K562 (cell line): ENCODE data around the gene ZSCAN21. TPM values are rescaled to one million over a fixed set of nuclear protein-coding genes. Genes with fewer than 3 reads are reported as not detected.

ENCODE experiments used
- ILK ChIP-seq: fragments of 450-650 bp; IDR thresholded peaks from 2 replicates; pipeline ENCODE4 v1.6.1; 2016; ENCODE audit warnings: missing genetic modification characterization, low read depth, mild to moderate bottlenecking, missing compliant biosample characterization, moderate library complexity, borderline replicate concordance
- MEF2D ChIP-seq: conservative IDR thresholded peaks from 2 replicates; pipeline ENCODE4 v1.6.1; 2016; ENCODE audit warnings: low read depth, missing genetic modification characterization, missing compliant biosample characterization
- MTA3 ChIP-seq: fragments of 450-650 bp; formaldehyde crosslinking; IDR thresholded peaks from 2 replicates; pipeline ENCODE4 v1.6.1; 2017; ENCODE audit warnings: mild to moderate bottlenecking, borderline replicate concordance
- RBFOX2 ChIP-seq: fragments of 200-400 bp; formaldehyde crosslinking; IDR thresholded peaks from 2 replicates; pipeline ENCODE4 v1.6.1; 2017; ENCODE audit warnings: low read depth, mild to moderate bottlenecking, low read length, moderate library complexity
- RCOR1 ChIP-seq, 2 experiments: IDR thresholded peaks; 2 replicates each; pipeline ENCODE4 v1.6.1; 2012; ENCODE audit warnings: low read depth in 2 of 2, low read length in 2 of 2, borderline replicate concordance in 1 of 2, improper control_type of control experiment in 1 of 2
- SMARCB1 ChIP-seq: IDR thresholded peaks from 2 replicates; pipeline ENCODE4 v1.6.1; 2011; ENCODE audit warnings: improper control_type of control experiment, low read depth; ENCODE audit not compliant: insufficient read length
- SREBF2 ChIP-seq: sonication (generic); formaldehyde crosslinking; IDR thresholded peaks from 2 replicates; pipeline ENCODE4 v1.4.0; 2020; ENCODE audit warnings: mild to moderate bottlenecking, missing genetic modification reagents
- SRSF1 ChIP-seq: fragments of 200-400 bp; formaldehyde crosslinking; IDR thresholded peaks from 2 replicates; pipeline ENCODE4 v1.6.1; 2017; ENCODE audit warnings: mild to moderate bottlenecking, low read depth, low read length, moderate library complexity
- SRSF3 ChIP-seq: fragments of 200-400 bp; formaldehyde crosslinking; IDR thresholded peaks from 2 replicates; pipeline ENCODE4 v1.6.1; 2016; ENCODE audit warnings: mild to moderate bottlenecking, low read length, moderate library complexity; ENCODE audit not compliant: insufficient read depth
- SUPT5H ChIP-seq: fragments of 450-650 bp; IDR thresholded peaks from 2 replicates; pipeline ENCODE4 v1.6.1; 2016
- ZNF644 ChIP-seq: fragments of 200-800 bp; sonication (Bioruptor generic); IDR thresholded peaks from 2 replicates; pipeline ENCODE4 v1.6.1; 2016; ENCODE audit warnings: low read depth, missing genetic modification characterization, missing compliant biosample characterization
- polyA plus RNA-seq, 8 experiments: library from polyadenylated mRNA; depleted of rRNA in 4 of 8; stranded (reverse) in 5 of 8; unstranded in 3 of 8; fragments of >200 nt; fragmentation: Nextera tagmentation in 2 of 8; fragmentation: Illumina TruSeq in 1 of 8; extraction: Ambion mirVana in 2 of 8; extraction: Trizol in 1 of 8; gene quantifications; 2 replicates each; pipeline versions ENCODE4 v1.2.1 to v1.2.3, GENCODE V29; 2011 to 2014; ENCODE audit warnings: inconsistent platforms in 1 of 8, missing spikeins in 1 of 8
- total RNA-seq, 7 experiments: library from RNA; depleted of rRNA in 6 of 7; stranded (reverse); fragments of >200 nt in 6 of 7; fragmentation: Illumina TruSeq in 2 of 7; extraction: Trizol in 2 of 7; gene quantifications; 2 replicates each; pipeline versions ENCODE4 v1.2.1 to v1.2.3, GENCODE V29; 2011 to 2021; ENCODE audit warnings: low replicate concordance in 1 of 7
- TF ChIP-seq, protein P1 (sequence below): fragments of 200-400 bp; formaldehyde crosslinking; IDR thresholded peaks from 2 replicates; pipeline ENCODE4 v1.6.1; 2017; ENCODE audit warnings: mild to moderate bottlenecking, low read depth, low read length, moderate library complexity
- TF ChIP-seq, protein P2 (sequence below): fragments of 250-450 bp; sonication (Bioruptor Pico); IDR thresholded peaks from 2 replicates; pipeline ENCODE4 v1.6.1; 2021; ENCODE audit warnings: mild to moderate bottlenecking
- TF ChIP-seq, protein P3 (sequence below): fragments of 450-650 bp; formaldehyde crosslinking; conservative IDR thresholded peaks from 2 replicates; pipeline ENCODE4 v1.4.0; 2022; ENCODE audit warnings: mild to moderate bottlenecking, missing genetic modification characterization
- TF ChIP-seq, protein P4 (sequence below): sonication (generic); formaldehyde crosslinking; IDR thresholded peaks from 2 replicates; pipeline ENCODE4 v1.8.1; 2023; ENCODE audit warnings: mild to moderate bottlenecking, missing genetic modification reagents
- TF ChIP-seq, protein P5 (sequence below), 2 experiments: fragments of 250-450 bp in 1 of 2; fragments of 450-650 bp in 1 of 2; sonication (Bioruptor Pico) in 1 of 2; IDR thresholded peaks; 2 replicates each; pipeline versions ENCODE4 v1.6.1 to v1.8.0; 2016 to 2021; ENCODE audit warnings: mild to moderate bottlenecking in 2 of 2, moderate library complexity in 2 of 2, missing compliant biosample characterization in 1 of 2, missing genetic modification characterization in 1 of 2
- TF ChIP-seq, protein P6 (sequence below), 2 experiments: fragments of 450-650 bp in 1 of 2; IDR thresholded peaks; 2 replicates each; pipeline ENCODE4 v1.6.1; 2011 to 2017; ENCODE audit warnings: low read depth in 2 of 2, antibody characterized with exemption in 1 of 2, borderline replicate concordance in 1 of 2, low read length in 1 of 2, mild to moderate bottlenecking in 1 of 2, mixed read lengths in 1 of 2; ENCODE audit not compliant: control insufficient read depth in 1 of 2

ZSCAN21 gene
- total and polyA plus RNA-seq, 9 of the 15 experiments (the other 6 are each of a cell fraction or from before 2014, with no cell fraction given): 5.9 to 15.5 (median 13.2) TPM

DNA sequence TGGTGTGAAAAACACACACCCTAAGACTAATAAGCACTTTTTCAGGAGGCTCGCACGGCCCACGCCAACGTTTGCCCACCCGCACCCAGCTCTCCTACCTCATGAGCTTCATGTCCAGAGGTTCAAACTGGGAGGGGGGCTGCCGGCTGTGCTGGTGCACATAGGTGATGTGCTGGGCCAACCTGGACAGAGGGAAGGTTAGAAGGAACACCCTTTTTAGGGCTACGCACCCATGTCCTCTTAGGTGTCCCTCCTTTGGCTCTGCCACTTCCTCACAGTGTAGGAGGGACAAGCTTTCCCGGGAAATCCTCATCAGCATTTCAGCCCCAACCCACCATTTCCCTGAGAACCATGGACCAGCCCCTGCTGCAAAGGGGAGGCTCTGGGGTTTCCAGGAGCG, 45.7 kb downstream of the ZSCAN21 start (continued):
- TF ChIP-seq, protein P1, sequence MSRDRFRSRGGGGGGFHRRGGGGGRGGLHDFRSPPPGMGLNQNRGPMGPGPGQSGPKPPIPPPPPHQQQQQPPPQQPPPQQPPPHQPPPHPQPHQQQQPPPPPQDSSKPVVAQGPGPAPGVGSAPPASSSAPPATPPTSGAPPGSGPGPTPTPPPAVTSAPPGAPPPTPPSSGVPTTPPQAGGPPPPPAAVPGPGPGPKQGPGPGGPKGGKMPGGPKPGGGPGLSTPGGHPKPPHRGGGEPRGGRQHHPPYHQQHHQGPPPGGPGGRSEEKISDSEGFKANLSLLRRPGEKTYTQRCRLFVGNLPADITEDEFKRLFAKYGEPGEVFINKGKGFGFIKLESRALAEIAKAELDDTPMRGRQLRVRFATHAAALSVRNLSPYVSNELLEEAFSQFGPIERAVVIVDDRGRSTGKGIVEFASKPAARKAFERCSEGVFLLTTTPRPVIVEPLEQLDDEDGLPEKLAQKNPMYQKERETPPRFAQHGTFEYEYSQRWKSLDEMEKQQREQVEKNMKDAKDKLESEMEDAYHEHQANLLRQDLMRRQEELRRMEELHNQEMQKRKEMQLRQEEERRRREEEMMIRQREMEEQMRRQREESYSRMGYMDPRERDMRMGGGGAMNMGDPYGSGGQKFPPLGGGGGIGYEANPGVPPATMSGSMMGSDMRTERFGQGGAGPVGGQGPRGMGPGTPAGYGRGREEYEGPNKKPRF: no peak
- no peak for TF ChIP-seq SMARCB1
- no peak for TF ChIP-seq ILK
- no peak for TF ChIP-seq SRSF3
- TF ChIP-seq, protein P2, sequence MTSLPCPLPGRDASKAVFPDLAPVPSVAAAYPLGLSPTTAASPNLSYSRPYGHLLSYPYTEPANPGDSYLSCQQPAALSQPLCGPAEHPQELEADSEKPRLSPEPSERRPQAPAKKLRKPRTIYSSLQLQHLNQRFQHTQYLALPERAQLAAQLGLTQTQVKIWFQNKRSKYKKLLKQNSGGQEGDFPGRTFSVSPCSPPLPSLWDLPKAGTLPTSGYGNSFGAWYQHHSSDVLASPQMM (CRISPR knock-in tag): no peak
- TF ChIP-seq, protein P3, sequence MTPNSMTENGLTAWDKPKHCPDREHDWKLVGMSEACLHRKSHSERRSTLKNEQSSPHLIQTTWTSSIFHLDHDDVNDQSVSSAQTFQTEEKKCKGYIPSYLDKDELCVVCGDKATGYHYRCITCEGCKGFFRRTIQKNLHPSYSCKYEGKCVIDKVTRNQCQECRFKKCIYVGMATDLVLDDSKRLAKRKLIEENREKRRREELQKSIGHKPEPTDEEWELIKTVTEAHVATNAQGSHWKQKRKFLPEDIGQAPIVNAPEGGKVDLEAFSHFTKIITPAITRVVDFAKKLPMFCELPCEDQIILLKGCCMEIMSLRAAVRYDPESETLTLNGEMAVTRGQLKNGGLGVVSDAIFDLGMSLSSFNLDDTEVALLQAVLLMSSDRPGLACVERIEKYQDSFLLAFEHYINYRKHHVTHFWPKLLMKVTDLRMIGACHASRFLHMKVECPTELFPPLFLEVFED (CRISPR knock-in tag): no peak
- TF ChIP-seq SREBF2 (CRISPR knock-in tag): no peak
- no peak for TF ChIP-seq MEF2D
- TF ChIP-seq RCOR1 (IDR thresholded peaks at IDR 0.05; ENCODE audit: borderline replicate concordance in 1 of 2, low read depth in 2 of 2, low read length in 2 of 2): no peak
- TF ChIP-seq, protein P4, sequence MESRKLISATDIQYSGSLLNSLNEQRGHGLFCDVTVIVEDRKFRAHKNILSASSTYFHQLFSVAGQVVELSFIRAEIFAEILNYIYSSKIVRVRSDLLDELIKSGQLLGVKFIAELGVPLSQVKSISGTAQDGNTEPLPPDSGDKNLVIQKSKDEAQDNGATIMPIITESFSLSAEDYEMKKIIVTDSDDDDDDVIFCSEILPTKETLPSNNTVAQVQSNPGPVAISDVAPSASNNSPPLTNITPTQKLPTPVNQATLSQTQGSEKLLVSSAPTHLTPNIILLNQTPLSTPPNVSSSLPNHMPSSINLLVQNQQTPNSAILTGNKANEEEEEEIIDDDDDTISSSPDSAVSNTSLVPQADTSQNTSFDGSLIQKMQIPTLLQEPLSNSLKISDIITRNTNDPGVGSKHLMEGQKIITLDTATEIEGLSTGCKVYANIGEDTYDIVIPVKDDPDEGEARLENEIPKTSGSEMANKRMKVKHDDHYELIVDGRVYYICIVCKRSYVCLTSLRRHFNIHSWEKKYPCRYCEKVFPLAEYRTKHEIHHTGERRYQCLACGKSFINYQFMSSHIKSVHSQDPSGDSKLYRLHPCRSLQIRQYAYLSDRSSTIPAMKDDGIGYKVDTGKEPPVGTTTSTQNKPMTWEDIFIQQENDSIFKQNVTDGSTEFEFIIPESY (CRISPR knock-in tag): no peak
- TF ChIP-seq ZNF644 (tag): no peak
- TF ChIP-seq RBFOX2: peak; percentile 65
- TF ChIP-seq, protein P5, sequence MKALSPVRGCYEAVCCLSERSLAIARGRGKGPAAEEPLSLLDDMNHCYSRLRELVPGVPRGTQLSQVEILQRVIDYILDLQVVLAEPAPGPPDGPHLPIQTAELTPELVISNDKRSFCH (CRISPR knock-in tag; IDR thresholded peaks at IDR 0.05): no peak
- TF ChIP-seq, protein P5 (tag; IDR thresholded peaks at IDR 0.05): no peak
- TF ChIP-seq SRSF1: no peak
- TF ChIP-seq SUPT5H: peak; percentile 47; the same call in 1 of the 2 replicates
- TF ChIP-seq MTA3: no peak
- TF ChIP-seq, protein P6, sequence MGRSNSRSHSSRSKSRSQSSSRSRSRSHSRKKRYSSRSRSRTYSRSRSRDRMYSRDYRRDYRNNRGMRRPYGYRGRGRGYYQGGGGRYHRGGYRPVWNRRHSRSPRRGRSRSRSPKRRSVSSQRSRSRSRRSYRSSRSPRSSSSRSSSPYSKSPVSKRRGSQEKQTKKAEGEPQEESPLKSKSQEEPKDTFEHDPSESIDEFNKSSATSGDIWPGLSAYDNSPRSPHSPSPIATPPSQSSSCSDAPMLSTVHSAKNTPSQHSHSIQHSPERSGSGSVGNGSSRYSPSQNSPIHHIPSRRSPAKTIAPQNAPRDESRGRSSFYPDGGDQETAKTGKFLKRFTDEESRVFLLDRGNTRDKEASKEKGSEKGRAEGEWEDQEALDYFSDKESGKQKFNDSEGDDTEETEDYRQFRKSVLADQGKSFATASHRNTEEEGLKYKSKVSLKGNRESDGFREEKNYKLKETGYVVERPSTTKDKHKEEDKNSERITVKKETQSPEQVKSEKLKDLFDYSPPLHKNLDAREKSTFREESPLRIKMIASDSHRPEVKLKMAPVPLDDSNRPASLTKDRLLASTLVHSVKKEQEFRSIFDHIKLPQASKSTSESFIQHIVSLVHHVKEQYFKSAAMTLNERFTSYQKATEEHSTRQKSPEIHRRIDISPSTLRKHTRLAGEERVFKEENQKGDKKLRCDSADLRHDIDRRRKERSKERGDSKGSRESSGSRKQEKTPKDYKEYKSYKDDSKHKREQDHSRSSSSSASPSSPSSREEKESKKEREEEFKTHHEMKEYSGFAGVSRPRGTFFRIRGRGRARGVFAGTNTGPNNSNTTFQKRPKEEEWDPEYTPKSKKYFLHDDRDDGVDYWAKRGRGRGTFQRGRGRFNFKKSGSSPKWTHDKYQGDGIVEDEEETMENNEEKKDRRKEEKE (IDR thresholded peaks at IDR 0.05; ENCODE audit: borderline replicate concordance in 1 of 2, control insufficient read depth in 1 of 2, low read depth in 2 of 2, low read length in 1 of 2): 0 out of 4 replicates have a peak, but pooled peaks of 1 of the 2 experiments have one; percentile 45
